Activated CD8-positive, alpha-beta T cell treated with anti-CD3 and anti-CD28 coated beads for 36 hours (primary cell): ENCODE data around the gene KLF4. TPM values are rescaled to one million over a fixed set of nuclear protein-coding genes. Genes with fewer than 3 reads are reported as not detected.

ENCODE experiments used
- ATAC-seq: fragments of 200-7000 bp; cut with Tn5 transposase; one replicate; pipeline ENCODE4 v1.10.0; 2021; ENCODE audit warnings: mild to moderate bottlenecking, moderate library complexity
- CTCF ChIA-PET: fragments of 350-600 bp; sonication (Branson Sonifier 250); formaldehyde crosslinking; loops from one replicate; lab custom pipeline; 2021; ENCODE audit warnings: antibody characterized with exemption; lab: Charles Lee
- POLR2A ChIA-PET: fragments of 350-600 bp; sonication (Branson Sonifier 250); formaldehyde crosslinking; loops from one replicate; lab custom pipeline; 2021; ENCODE audit warnings: antibody characterized with exemption; lab: Charles Lee
- DNase-seq: peaks from one replicate; pipeline ENCODE4 v3.0.0-alpha.2; 2020
- H3K27ac Mint-ChIP-seq: one replicate; pipeline ENCODE4 v1.8.0; 2021; ENCODE audit warnings: mild to moderate bottlenecking, mixed read lengths
- H3K27me3 Mint-ChIP-seq: one replicate; pipeline ENCODE4 v1.8.0; 2021; ENCODE audit warnings: mixed read lengths
- H3K36me3 Mint-ChIP-seq: one replicate; pipeline ENCODE4 v1.8.0; 2021; ENCODE audit warnings: low read depth, mixed read lengths
- H3K4me1 Mint-ChIP-seq: one replicate; pipeline ENCODE4 v1.8.0; 2021; ENCODE audit warnings: low read depth, mixed read lengths
- H3K4me3 Mint-ChIP-seq: one replicate; pipeline ENCODE4 v1.8.0; 2021; ENCODE audit warnings: mild to moderate bottlenecking, moderate library complexity, mixed read lengths
- H3K9me3 Mint-ChIP-seq: one replicate; pipeline ENCODE4 v1.8.0; 2021; ENCODE audit warnings: mixed read lengths
- intact Hi-C: fragments of 100-400 bp; cut with micrococcal nuclease; formaldehyde crosslinking; loops from one replicate; pipeline ENCODE4 v1.10.0; 2022
- total RNA-seq, 2 experiments: library from RNA; stranded (reverse); gene quantifications; one replicate each; pipeline ENCODE4 v1.2.3, GENCODE V29; 2021
- TF ChIP-seq, protein P1 (sequence below): fragments of 200-600 bp; IDR thresholded peaks from one replicate; pipeline ENCODE4 v1.8.0; 2022; ENCODE audit warnings: antibody characterized with exemption, mild to moderate bottlenecking

KLF4 gene
- total RNA-seq, 2 experiments from 2014 or later, result 1.6 to 1.7 TPM

DNA sequence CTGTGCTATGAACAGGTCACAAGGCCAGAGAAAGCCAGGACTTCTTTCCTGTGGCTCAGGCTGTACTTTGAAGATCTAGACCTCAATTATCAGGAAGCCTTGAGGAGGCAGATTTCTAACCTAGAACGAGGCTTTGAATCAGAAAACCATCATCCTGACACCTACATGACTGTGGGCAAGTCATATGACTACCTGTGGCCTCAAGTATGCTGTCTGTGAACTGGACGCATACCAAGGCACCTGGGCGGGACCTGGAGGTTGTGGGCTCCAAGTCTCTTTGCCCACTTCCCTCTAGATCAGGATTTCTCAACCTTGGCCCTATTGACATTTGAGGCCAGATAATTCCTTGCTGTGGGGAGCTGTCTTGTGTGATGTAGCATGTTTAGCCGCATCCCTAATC is 42.5 kb downstream of the KLF4 start:
- Mint-ChIP-seq H3K27ac (no peak overlapping the region), H3K36me3 (no peaks in the 10 kb centered on the region), H3K4me1 (no peaks in the 10 kb centered on the region), H3K27me3 (peaks cover 4% of the 10 kb centered on the region), H3K4me3 (no peak overlapping the region), H3K9me3 (no peaks in the 10 kb centered on the region)
- TF ChIP-seq, protein P1, sequence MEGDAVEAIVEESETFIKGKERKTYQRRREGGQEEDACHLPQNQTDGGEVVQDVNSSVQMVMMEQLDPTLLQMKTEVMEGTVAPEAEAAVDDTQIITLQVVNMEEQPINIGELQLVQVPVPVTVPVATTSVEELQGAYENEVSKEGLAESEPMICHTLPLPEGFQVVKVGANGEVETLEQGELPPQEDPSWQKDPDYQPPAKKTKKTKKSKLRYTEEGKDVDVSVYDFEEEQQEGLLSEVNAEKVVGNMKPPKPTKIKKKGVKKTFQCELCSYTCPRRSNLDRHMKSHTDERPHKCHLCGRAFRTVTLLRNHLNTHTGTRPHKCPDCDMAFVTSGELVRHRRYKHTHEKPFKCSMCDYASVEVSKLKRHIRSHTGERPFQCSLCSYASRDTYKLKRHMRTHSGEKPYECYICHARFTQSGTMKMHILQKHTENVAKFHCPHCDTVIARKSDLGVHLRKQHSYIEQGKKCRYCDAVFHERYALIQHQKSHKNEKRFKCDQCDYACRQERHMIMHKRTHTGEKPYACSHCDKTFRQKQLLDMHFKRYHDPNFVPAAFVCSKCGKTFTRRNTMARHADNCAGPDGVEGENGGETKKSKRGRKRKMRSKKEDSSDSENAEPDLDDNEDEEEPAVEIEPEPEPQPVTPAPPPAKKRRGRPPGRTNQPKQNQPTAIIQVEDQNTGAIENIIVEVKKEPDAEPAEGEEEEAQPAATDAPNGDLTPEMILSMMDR, result no peak
- no peak for DNase-seq
- no peak for ATAC-seq
- intact Hi-C loops, result no loop called here
- ChIA-PET POLR2A (no interaction called here), CTCF (no interaction called here)

DNA sequence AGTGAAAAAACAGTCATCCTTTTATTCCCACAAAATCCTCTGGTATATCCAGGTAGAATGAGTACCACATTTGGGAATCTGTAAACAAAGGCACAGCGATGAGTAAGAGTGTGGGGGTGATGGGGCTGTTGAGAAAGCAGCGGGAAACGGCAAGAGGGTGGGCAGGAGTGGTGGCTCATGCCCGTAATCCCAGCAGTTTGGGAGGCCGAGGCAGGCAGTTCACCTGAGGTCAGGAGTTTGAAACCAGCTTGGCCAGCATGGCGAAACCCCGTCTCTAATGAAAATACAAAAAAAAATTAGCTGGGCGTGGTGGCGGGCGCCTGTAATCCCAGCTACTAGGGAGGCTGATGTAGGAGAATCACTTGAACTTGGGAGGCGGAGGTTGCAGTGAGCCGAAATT is 43.1 kb downstream of the KLF4 start:
- no peak overlapping the region for H3K27ac Mint-ChIP-seq
- ChIA-PET POLR2A (no interaction called here), CTCF (no interaction called here)
- no peak for DNase-seq
- no peaks in the 10 kb centered on the region for H3K36me3 Mint-ChIP-seq
- H3K4me3 Mint-ChIP-seq, result no peak overlapping the region
- no peaks in the 10 kb centered on the region for H3K9me3 Mint-ChIP-seq
- intact Hi-C loops, result no loop called here
- no peaks in the 10 kb centered on the region for H3K4me1 Mint-ChIP-seq
- no peak for ATAC-seq
- H3K27me3 Mint-ChIP-seq, result no peaks in the 10 kb centered on the region
- TF ChIP-seq, protein P1, result no peak

DNA sequence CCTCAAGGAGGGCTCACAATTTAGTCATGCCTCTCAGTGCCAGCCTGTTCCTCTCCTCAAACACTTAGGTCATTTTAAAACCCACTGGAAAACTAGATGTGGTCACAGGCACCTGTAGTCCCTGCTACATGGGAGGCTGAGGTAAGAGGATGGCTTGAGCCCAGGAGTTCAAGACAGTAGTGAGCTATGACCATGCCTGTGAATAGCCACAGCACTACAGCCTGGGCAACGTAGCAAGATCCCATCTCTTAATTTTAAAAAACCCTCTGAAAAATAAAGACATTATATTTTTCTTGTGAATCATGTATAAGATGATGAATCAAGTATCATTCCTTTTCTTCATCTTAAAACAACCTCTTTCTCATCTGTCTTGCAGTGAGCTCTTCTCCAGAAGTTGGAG is 45.8 kb downstream of the KLF4 start:
- DNase-seq (no peak), ATAC-seq (no peak)
- no peak overlapping the region for H3K4me3 Mint-ChIP-seq
- H3K27ac Mint-ChIP-seq, result no peak overlapping the region
- no peaks in the 10 kb centered on the region for H3K9me3 Mint-ChIP-seq
- TF ChIP-seq, protein P1, result no peak
- H3K36me3 Mint-ChIP-seq, result no peaks in the 10 kb centered on the region
- H3K27me3 Mint-ChIP-seq, result no peaks in the 10 kb centered on the region
- ChIA-PET CTCF (interaction anchor here (0.9 to 2.1 kb wide), 2 partner anchors 15 to 19 kb away, joined by 4 to 10 read pairs; no protein-coding TSS in a partner anchor), POLR2A (no interaction called here)
- intact Hi-C loops, result no loop called here
- H3K4me1 Mint-ChIP-seq, result no peaks in the 10 kb centered on the region

DNA sequence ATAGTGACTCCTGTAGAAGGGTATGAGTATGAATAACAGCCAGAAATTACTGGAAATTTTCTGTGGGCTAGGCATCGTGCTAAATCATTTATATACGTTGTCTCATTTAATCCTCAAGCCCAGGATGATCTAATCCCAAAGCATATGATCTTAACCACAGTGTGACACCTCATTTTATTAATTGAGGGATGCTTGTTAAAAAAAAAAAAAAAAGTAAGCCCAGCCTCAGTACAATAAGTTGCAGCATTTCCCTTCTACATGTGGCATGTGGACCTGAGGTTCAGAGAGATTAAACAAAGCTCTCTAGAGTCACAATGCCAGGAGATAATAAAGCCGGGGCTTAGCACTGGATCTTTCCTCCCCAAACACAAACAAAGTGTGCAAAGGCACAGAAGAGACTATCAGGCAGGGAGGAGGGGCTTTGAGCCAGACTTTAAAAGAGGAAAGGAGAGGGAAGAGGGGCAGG is 49.5 kb downstream of the KLF4 start:
- ATAC-seq (no peak), DNase-seq (no peak)
- Mint-ChIP-seq H3K9me3 (no peaks in the 10 kb centered on the region), H3K4me1 (no peaks in the 10 kb centered on the region), H3K4me3 (no peak overlapping the region), H3K27ac (no peak overlapping the region), H3K36me3 (no peaks in the 10 kb centered on the region), H3K27me3 (peaks cover 2% of the 10 kb centered on the region)
- TF ChIP-seq, protein P1, result no peak
- POLR2A ChIA-PET, result no interaction called here
- CTCF ChIA-PET, result no interaction called here
- intact Hi-C loops, result loop anchor here (10.0 kb wide), 1 partner anchor 55 kb away; no protein-coding TSS in a partner anchor

DNA sequence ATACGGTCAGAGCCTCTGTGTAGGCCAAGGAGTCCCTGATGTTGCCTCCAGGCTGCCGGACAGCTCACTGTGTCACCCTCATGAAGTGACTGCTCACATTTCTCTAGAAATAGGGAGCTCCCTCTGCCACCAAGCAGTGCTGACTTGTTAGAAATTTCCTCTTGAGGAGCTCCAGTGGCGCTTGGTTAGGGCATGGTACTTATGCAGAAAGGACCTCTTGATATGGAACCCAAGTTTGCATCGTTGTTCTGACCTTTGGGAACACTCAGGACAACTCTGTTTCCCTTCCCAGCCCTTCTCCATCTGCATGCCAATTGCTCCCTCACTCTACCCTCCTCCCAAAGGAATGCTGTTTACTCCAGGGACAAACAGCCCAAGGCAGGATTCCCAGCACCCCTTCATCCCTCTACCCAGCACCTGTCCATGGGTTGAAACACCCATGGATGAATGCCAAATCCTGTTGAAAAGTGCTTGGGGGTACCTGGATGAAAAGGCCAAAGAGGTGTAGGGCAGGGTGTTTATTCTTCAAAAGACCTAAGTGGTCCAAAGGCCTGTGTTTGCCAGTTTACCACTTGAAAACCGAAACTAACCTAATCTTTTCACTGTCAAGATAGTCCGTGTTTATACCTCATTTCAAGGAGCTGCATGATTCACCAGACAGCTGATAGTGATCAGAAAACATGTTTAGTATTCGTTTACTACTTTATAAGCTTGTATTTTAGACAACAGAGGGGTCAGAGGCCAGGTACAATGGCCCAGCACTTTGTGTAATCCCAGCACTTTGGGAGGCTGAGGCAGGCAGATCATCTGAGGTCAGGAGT is 51.1 kb downstream of the KLF4 start:
- Mint-ChIP-seq H3K36me3 (no peaks in the 10 kb centered on the region), H3K4me3 (no peak overlapping the region), H3K27ac (no peak overlapping the region), H3K27me3 (peaks cover 2% of the 10 kb centered on the region), H3K4me1 (no peaks in the 10 kb centered on the region), H3K9me3 (no peaks in the 10 kb centered on the region)
- intact Hi-C loops, result loop anchor here (10.0 kb wide), 1 partner anchor 56 kb away; no protein-coding TSS in a partner anchor
- TF ChIP-seq, protein P1, result no peak
- POLR2A ChIA-PET, result no interaction called here
- ATAC-seq (no peak), DNase-seq (no peak)
- CTCF ChIA-PET, result interaction anchor here (1.5 kb wide), 1 partner anchor 13 kb away, joined by 6 read pairs; no protein-coding TSS in a partner anchor
